Measurements from ENCODE around the gene JMJD6.

Gene JMJD6

GRCh38 chr17:76685846-76686245 lies 40.6 kb downstream of the JMJD6 start:
- TF ChIP-seq CTCF (IDR thresholded peaks at IDR 0.05; ENCODE audit: control insufficient read depth, insufficient read depth, low read depth, low read length, missing control alignments): no peak
- no peak overlapping the region for H3K4me3 ChIP-seq (ENCODE audit: control insufficient read depth, low read depth, low read length)
- no peak for DNase-seq (ENCODE audit: low read depth)

- no peak for TF ChIP-seq CTCF (IDR thresholded peaks at IDR 0.05; ENCODE audit: control insufficient read depth, insufficient read depth, low read depth, low read length, missing control alignments)
- DNase-seq (ENCODE audit: low read depth): no peak
- no peak overlapping the region for H3K4me3 ChIP-seq (ENCODE audit: control insufficient read depth, low read depth, low read length)
Measured at GRCh38 chr17:76685366-76685765, 41.0 kb downstream of the JMJD6 start.

GRCh38 chr17:76684756-76685155 lies 41.6 kb downstream of the JMJD6 start:
- no peak overlapping the region for H3K4me3 ChIP-seq (ENCODE audit: control insufficient read depth, low read depth, low read length)
- DNase-seq (ENCODE audit: low read depth): no peak
- no peak for TF ChIP-seq CTCF (IDR thresholded peaks at IDR 0.05; ENCODE audit: control insufficient read depth, insufficient read depth, low read depth, low read length, missing control alignments)

GRCh38 chr17:76683921-76684745 lies 42.3 kb downstream of the JMJD6 start:
- no peak for TF ChIP-seq CTCF (IDR thresholded peaks at IDR 0.05; ENCODE audit: control insufficient read depth, insufficient read depth, low read depth, low read length, missing control alignments)
- DNase-seq (ENCODE audit: low read depth): no peak
- no peak overlapping the region for H3K4me3 ChIP-seq (ENCODE audit: control insufficient read depth, low read depth, low read length)

- no peak for TF ChIP-seq CTCF (IDR thresholded peaks at IDR 0.05; ENCODE audit: control insufficient read depth, insufficient read depth, low read depth, low read length, missing control alignments)
- no peak overlapping the region for H3K4me3 ChIP-seq (ENCODE audit: control insufficient read depth, low read depth, low read length)
- no peak for DNase-seq (ENCODE audit: low read depth)
Measured at GRCh38 chr17:76683011-76683755, 43.2 kb downstream of the JMJD6 start.

GRCh38 chr17:76682296-76682695 lies 44.1 kb downstream of the JMJD6 start:
- DNase-seq (ENCODE audit: low read depth): no peak

More at GRCh38 chr17:76682296-76682695, 44.1 kb downstream of the JMJD6 start:
- TF ChIP-seq CTCF (IDR thresholded peaks at IDR 0.05; ENCODE audit: control insufficient read depth, insufficient read depth, low read depth, low read length, missing control alignments): no peak
- no peak overlapping the region for H3K4me3 ChIP-seq (ENCODE audit: control insufficient read depth, low read depth, low read length)

All from AG09309 (cell line).